ENCODE results near the gene FAM217A.
"Not testable (repeated sequence)": the region's sequence is repeated elsewhere in the genome, so short reads cannot be mapped to it uniquely, and the experiment has no call there.

The FAM217A gene

GRCh38 chr6:4093288-4093687 lies 14.4 kb upstream of the FAM217A start:
- Histone ChIP-seq H3K36me3 (ENCODE audit: insufficient read depth) (no peaks in the 10 kb centered on the region), H2AFZ (ENCODE audit: low read depth) (no peak overlapping the region), H3K4me3 (IDR thresholded peaks at IDR 0.05; ENCODE audit: insufficient read depth, low read depth, low read length) (no peak overlapping the region), H4K20me1 (ENCODE audit: insufficient read depth) (no peaks in the 10 kb centered on the region), H3K27me3 (ENCODE audit: insufficient read depth, low read depth) (no peaks in the 10 kb centered on the region), H3K79me2 (ENCODE audit: insufficient read depth, low read depth) (no peaks in the 10 kb centered on the region), H3K27ac (no peak overlapping the region), H3K4me1 (ENCODE audit: low read depth, poor library complexity, severe bottlenecking) (no peaks in the 10 kb centered on the region), H3K4me2 (no peak overlapping the region), H3K9ac (no peak overlapping the region)
- TF ChIP-seq, protein P1, sequence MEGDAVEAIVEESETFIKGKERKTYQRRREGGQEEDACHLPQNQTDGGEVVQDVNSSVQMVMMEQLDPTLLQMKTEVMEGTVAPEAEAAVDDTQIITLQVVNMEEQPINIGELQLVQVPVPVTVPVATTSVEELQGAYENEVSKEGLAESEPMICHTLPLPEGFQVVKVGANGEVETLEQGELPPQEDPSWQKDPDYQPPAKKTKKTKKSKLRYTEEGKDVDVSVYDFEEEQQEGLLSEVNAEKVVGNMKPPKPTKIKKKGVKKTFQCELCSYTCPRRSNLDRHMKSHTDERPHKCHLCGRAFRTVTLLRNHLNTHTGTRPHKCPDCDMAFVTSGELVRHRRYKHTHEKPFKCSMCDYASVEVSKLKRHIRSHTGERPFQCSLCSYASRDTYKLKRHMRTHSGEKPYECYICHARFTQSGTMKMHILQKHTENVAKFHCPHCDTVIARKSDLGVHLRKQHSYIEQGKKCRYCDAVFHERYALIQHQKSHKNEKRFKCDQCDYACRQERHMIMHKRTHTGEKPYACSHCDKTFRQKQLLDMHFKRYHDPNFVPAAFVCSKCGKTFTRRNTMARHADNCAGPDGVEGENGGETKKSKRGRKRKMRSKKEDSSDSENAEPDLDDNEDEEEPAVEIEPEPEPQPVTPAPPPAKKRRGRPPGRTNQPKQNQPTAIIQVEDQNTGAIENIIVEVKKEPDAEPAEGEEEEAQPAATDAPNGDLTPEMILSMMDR (conservative IDR thresholded peaks at IDR 0.05; ENCODE audit: low read depth, low read length), result no peak

- no peak overlapping the region for H3K9ac ChIP-seq
- H3K4me2 ChIP-seq, result no peak overlapping the region
- no peaks in the 10 kb centered on the region for H3K4me1 ChIP-seq (ENCODE audit: low read depth, poor library complexity, severe bottlenecking)
- H3K36me3 ChIP-seq (ENCODE audit: insufficient read depth), result no peaks in the 10 kb centered on the region
- no peaks in the 10 kb centered on the region for H3K79me2 ChIP-seq (ENCODE audit: insufficient read depth, low read depth)
- no peaks in the 10 kb centered on the region for H3K27me3 ChIP-seq (ENCODE audit: insufficient read depth, low read depth)
- no peaks in the 10 kb centered on the region for H4K20me1 ChIP-seq (ENCODE audit: insufficient read depth)
- H2AFZ ChIP-seq (ENCODE audit: low read depth), result no peak overlapping the region
- no peak overlapping the region for H3K27ac ChIP-seq
- TF ChIP-seq, protein P1 (conservative IDR thresholded peaks at IDR 0.05; ENCODE audit: low read depth, low read length), result no peak
- no peak overlapping the region for H3K4me3 ChIP-seq (IDR thresholded peaks at IDR 0.05; ENCODE audit: insufficient read depth, low read depth, low read length)
Measured at GRCh38 chr6:4091941-4092340, 13.0 kb upstream of the FAM217A start.

GRCh38 chr6:4090043-4090442 lies 11.1 kb upstream of the FAM217A start:
- H3K4me3 ChIP-seq (IDR thresholded peaks at IDR 0.05; ENCODE audit: insufficient read depth, low read depth, low read length); H3K27ac ChIP-seq; H3K4me2 ChIP-seq; H3K27me3 ChIP-seq (ENCODE audit: insufficient read depth, low read depth); H3K9ac ChIP-seq; H2AFZ ChIP-seq (ENCODE audit: low read depth); H3K79me2 ChIP-seq (ENCODE audit: insufficient read depth, low read depth); H3K4me1 ChIP-seq (ENCODE audit: low read depth, poor library complexity, severe bottlenecking); H3K36me3 ChIP-seq (ENCODE audit: insufficient read depth); H4K20me1 ChIP-seq (ENCODE audit: insufficient read depth): not testable (repeated sequence)

DNA sequence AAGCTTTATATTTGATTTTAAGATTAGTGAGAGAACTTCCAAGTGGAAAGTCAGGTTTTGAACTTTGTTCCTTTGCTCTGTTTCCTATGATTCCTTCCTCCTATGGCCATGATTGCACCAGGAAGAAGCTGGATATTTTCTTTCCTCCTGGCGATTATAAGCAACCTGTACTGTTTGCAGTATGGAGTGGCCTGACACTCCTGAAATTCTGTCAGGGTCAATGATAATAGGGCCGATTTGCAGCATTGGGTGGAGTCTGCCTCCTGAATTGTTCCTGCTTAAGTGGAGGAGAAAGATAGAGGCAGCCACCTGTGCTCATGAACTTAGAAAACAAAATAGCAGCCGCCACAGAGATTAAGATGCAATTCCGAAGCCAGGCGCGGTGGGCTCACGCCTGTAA lies 9.8 kb upstream of the FAM217A start:
- Histone ChIP-seq H3K9ac (no peak overlapping the region), H3K4me1 (ENCODE audit: low read depth, poor library complexity, severe bottlenecking) (no peaks in the 10 kb centered on the region), H3K79me2 (ENCODE audit: insufficient read depth, low read depth) (no peaks in the 10 kb centered on the region), H3K4me2 (no peak overlapping the region), H3K27ac (no peak overlapping the region), H4K20me1 (ENCODE audit: insufficient read depth) (no peaks in the 10 kb centered on the region), H2AFZ (ENCODE audit: low read depth) (no peak overlapping the region), H3K36me3 (ENCODE audit: insufficient read depth) (no peaks in the 10 kb centered on the region), H3K4me3 (IDR thresholded peaks at IDR 0.05; ENCODE audit: insufficient read depth, low read depth, low read length) (no peak overlapping the region), H3K27me3 (ENCODE audit: insufficient read depth, low read depth) (no peaks in the 10 kb centered on the region)
- TF ChIP-seq, protein P1 (conservative IDR thresholded peaks at IDR 0.05; ENCODE audit: low read depth, low read length), result no peak

GRCh38 chr6:4085332-4085700 lies 6.4 kb upstream of the FAM217A start:
- Histone ChIP-seq H3K4me3 (IDR thresholded peaks at IDR 0.05; ENCODE audit: insufficient read depth, low read depth, low read length) (no peak overlapping the region), H3K27ac (no peak overlapping the region), H3K36me3 (ENCODE audit: insufficient read depth) (no peaks in the 10 kb centered on the region), H3K79me2 (ENCODE audit: insufficient read depth, low read depth) (no peaks in the 10 kb centered on the region), H2AFZ (ENCODE audit: low read depth) (no peak overlapping the region), H3K4me2 (no peak overlapping the region), H4K20me1 (ENCODE audit: insufficient read depth) (no peaks in the 10 kb centered on the region), H3K4me1 (ENCODE audit: low read depth, poor library complexity, severe bottlenecking) (no peaks in the 10 kb centered on the region), H3K9ac (no peak overlapping the region), H3K27me3 (ENCODE audit: insufficient read depth, low read depth) (no peaks in the 10 kb centered on the region)
- TF ChIP-seq, protein P1 (conservative IDR thresholded peaks at IDR 0.05; ENCODE audit: low read depth, low read length), result no peak

Data from KMS-11 (cell line).